AG04449 (cell line): ENCODE measurements around the gene CACNB4.

ENCODE experiments used
- CTCF ChIA-PET: fragments of 350-600 bp; formaldehyde crosslinking; extraction: SDS; loops from one replicate; lab custom pipeline; 2021; ENCODE audit warnings: antibody characterized with exemption; lab: Yijun Ruan, JAX
- POLR2A ChIA-PET: fragments of 400-600, 350-600 bp; formaldehyde crosslinking; extraction: SDS; loops from one replicate; lab custom pipeline; 2020; ENCODE audit warnings: antibody characterized with exemption, inconsistent platforms; lab: Yijun Ruan, JAX
- DNase-seq: peaks from one replicate; pipeline ENCODE4 v3.0.0-alpha.2; 2010; ENCODE audit warnings: low read depth, low spot score
- H3K4me3 ChIP-seq: 2 replicates; pipeline ENCODE4 v1.5.1; 2011; ENCODE audit warnings: low read depth, mild to moderate bottlenecking, control low read depth, low read length
- CTCF ChIP-seq: IDR thresholded peaks from one replicate; pipeline ENCODE4 v1.5.1; 2011; ENCODE audit warnings: mild to moderate bottlenecking, moderate library complexity, low read length, control low read depth, inconsistent platforms; ENCODE audit not compliant: insufficient read depth; ENCODE audit errors: missing control alignments

CACNB4 gene

GRCh38 chr2:152068226-152068625 is 30.6 kb downstream of the CACNB4 start:
- no peak for TF ChIP-seq CTCF
- CTCF ChIA-PET = interaction anchor here (1.3 kb wide), 1 partner anchor 43 kb away, joined by 3 read pairs; no protein-coding TSS in a partner anchor

GRCh38 chr2:152067823-152068222 is 31.0 kb downstream of the CACNB4 start:
- no peak for DNase-seq
- no peak for TF ChIP-seq CTCF
- CTCF ChIA-PET = interaction anchor here (1.3 kb wide), 1 partner anchor 43 kb away, joined by 3 read pairs; no protein-coding TSS in a partner anchor
- no peak overlapping the region for H3K4me3 ChIP-seq
- POLR2A ChIA-PET = no interaction called here

More at GRCh38 chr2:152068226-152068625, 30.6 kb downstream of the CACNB4 start:
- H3K4me3 ChIP-seq = no peak overlapping the region
- DNase-seq = no peak
- POLR2A ChIA-PET = no interaction called here

GRCh38 chr2:152065945-152066344 is 32.9 kb downstream of the CACNB4 start:
- CTCF ChIA-PET = no interaction called here
- no peak overlapping the region for H3K4me3 ChIP-seq
- DNase-seq = no peak
- POLR2A ChIA-PET = no interaction called here
- no peak for TF ChIP-seq CTCF

- POLR2A ChIA-PET = no interaction called here
- H3K4me3 ChIP-seq = no peak overlapping the region
- CTCF ChIA-PET = interaction anchor here (1.6 kb wide), 1 partner anchor 39 kb away, joined by 5 read pairs; no protein-coding TSS in a partner anchor
- TF ChIP-seq CTCF = no peak
- DNase-seq = no peak
Observed at GRCh38 chr2:152064001-152064400, 34.8 kb downstream of the CACNB4 start.

GRCh38 chr2:152063325-152063924 is 35.4 kb downstream of the CACNB4 start:
- POLR2A ChIA-PET = no interaction called here
- DNase-seq = no peak
- H3K4me3 ChIP-seq = no peak overlapping the region
- CTCF ChIA-PET = interaction anchor here (0.9 to 1.6 kb wide), 3 partner anchors 9 to 38 kb away, joined by 3 to 5 read pairs (median 3); no protein-coding TSS in a partner anchor
- no peak for TF ChIP-seq CTCF
